ENCODE data around the gene OSTC. TPM values are rescaled to one million over a fixed set of nuclear protein-coding genes. Genes with fewer than 3 reads are reported as not detected.

OSTC gene
- total and polyA plus RNA-seq, 9 donors, result 52.0 to 110 (median 74.0) TPM

DNA sequence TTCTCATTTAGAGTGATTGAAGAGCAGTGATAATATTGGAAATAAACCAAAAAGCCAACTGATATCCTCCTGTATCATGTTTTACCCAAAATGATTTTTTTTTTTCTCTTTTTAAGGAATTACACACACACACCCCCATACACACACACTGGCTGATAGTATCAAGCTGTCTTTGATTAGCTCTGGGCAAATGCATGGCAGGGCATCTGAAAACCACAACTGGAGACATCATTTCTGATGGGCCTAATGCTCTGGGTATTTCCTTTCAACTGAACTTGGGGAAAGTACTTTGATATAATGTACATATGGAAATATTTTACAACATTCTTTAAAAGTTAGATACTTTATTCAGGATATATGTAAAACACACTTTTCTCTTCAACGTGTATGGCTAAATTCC is 14.2 kb upstream of the OSTC start:
- H3K4me3 ChIP-seq, result no peak overlapping the region
- no peak overlapping the region for H3K27ac ChIP-seq
- H3K36me3 ChIP-seq, result no peaks in the 10 kb centered on the region
- intact Hi-C loops (cut with DNase I), result no loop called here
- DNase-seq, result no peak
- H3K27me3 ChIP-seq, result no peaks in the 10 kb centered on the region
- WGBS, 3 donors, result 43 to 73% (median 54%) methylated on average over 1 of the region's 1 CpG
- H3K9me3 ChIP-seq, result no peaks in the 10 kb centered on the region
- TF ChIP-seq POLR2A (IDR thresholded peaks at IDR 0.05), result no peak
- TF ChIP-seq CTCF (IDR thresholded peaks at IDR 0.05), result no peak
- no peak for TF ChIP-seq EP300 (IDR thresholded peaks at IDR 0.05)
- H3K4me1 ChIP-seq (ENCODE audit: insufficient read depth), result no peaks in the 10 kb centered on the region

DNA sequence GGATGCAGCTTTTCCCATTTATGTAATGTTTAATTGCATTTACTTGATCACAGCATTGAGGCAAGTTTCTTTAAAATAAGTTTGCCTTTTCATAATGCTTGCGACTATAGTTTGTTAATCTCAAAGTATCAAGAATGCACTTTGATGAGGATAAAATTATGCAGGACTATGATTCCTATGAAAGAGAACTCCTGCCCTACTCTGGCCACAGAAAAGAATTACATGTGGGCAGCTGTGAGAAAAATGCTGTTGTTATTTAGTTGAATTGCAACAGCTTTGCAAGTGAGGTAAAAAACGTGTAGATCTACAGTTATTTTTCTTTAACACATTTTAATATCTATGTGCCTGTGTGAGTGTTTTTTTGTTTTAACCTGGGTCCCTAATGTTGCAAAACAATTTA is 12.5 kb upstream of the OSTC start:
- TF ChIP-seq POLR2A (IDR thresholded peaks at IDR 0.05), result no peak
- TF ChIP-seq EP300 (IDR thresholded peaks at IDR 0.05), result no peak
- TF ChIP-seq CTCF (IDR thresholded peaks at IDR 0.05), result no peak
- intact Hi-C loops (cut with DNase I), result no loop called here
- Histone ChIP-seq H3K4me1 (ENCODE audit: insufficient read depth) (no peaks in the 10 kb centered on the region), H3K27ac (no peak overlapping the region), H3K36me3 (no peaks in the 10 kb centered on the region), H3K27me3 (no peaks in the 10 kb centered on the region), H3K4me3 (no peak overlapping the region), H3K9me3 (no peaks in the 10 kb centered on the region)
- DNase-seq, result no peak
- 10 to 26% (median 13%) methylated on average over 2 of the region's 2 CpGs for WGBS, 3 donors

DNA sequence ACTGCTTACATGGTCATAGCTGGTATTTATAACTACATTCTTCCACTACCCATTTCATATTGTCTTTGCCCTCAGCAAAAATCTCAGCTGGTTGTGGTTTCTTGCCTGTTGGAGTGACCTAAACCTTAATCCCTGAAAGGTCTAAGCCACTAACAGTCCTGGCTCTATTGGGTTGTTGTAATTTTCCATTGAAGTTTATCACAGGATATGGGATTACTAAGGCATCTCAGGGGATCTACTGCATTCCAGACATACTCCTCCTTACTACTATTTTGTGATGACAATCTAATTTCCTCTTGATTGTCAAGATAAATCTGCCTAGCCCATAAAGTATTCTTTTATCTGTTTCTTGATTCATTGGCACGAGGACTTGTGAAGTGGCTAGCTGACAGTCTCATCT is 6.2 kb upstream of the OSTC start:
- H3K4me3 ChIP-seq, result no peak overlapping the region
- H3K36me3 ChIP-seq, result no peaks in the 10 kb centered on the region
- intact Hi-C loops (cut with DNase I), result no loop called here
- no peaks in the 10 kb centered on the region for H3K9me3 ChIP-seq
- H3K4me1 ChIP-seq (ENCODE audit: insufficient read depth), result no peaks in the 10 kb centered on the region
- no peak for DNase-seq
- WGBS, 3 donors, result 66 to 86% (median 68%) methylated on average over 1 of the region's 1 CpG
- no peaks in the 10 kb centered on the region for H3K27me3 ChIP-seq
- no peak overlapping the region for H3K27ac ChIP-seq
- TF ChIP-seq EP300 (IDR thresholded peaks at IDR 0.05), result no peak

GRCh38 chr4:108646706-108647105 is 3.7 kb upstream of the OSTC start:
- H3K36me3 ChIP-seq, result no peaks in the 10 kb centered on the region
- 94 to 95% (median 95%) methylated on average over 3 of the region's 3 CpGs for whole genome bisulfite sequencing, 3 donors

GRCh38 chr4:108649863-108650211 is 562 bp upstream of the OSTC start:
- no peaks in the 10 kb centered on the region for H3K9me3 ChIP-seq
- no peak for TF ChIP-seq POLR2A (IDR thresholded peaks at IDR 0.05)
- TF ChIP-seq CTCF (IDR thresholded peaks at IDR 0.05), result no peak
- TF ChIP-seq EP300 (IDR thresholded peaks at IDR 0.05), result no peak
- DNase-seq, result no peak
- H3K27ac ChIP-seq, result no peak overlapping the region
- peak overlapping the region; percentile 82 for H3K4me3 ChIP-seq
- H3K27me3 ChIP-seq, result no peaks in the 10 kb centered on the region
- intact Hi-C loops (cut with DNase I), result loop anchor here in 1 of 4 donors (10.0 kb wide), 1 partner anchor 925 kb away; the partner anchor contains the start of gene PAPSS1
- H3K4me1 ChIP-seq (ENCODE audit: insufficient read depth), result peaks cover 4% of the 10 kb centered on the region
- no peaks in the 10 kb centered on the region for H3K36me3 ChIP-seq
- 0 to 1% (median 1%) methylated on average over 6 of the region's 6 CpGs for WGBS, 3 donors

More at GRCh38 chr4:108646706-108647105, 3.7 kb upstream of the OSTC start:
- Histone ChIP-seq H3K4me1 (ENCODE audit: insufficient read depth) (no peaks in the 10 kb centered on the region), H3K27ac (no peak overlapping the region), H3K4me3 (no peak overlapping the region), H3K27me3 (no peaks in the 10 kb centered on the region), H3K9me3 (no peaks in the 10 kb centered on the region)
- TF ChIP-seq CTCF (IDR thresholded peaks at IDR 0.05) (no peak), EP300 (IDR thresholded peaks at IDR 0.05) (no peak), POLR2A (IDR thresholded peaks at IDR 0.05) (no peak)
- intact Hi-C loops (cut with DNase I), result no loop called here
- DNase-seq, result no peak
